OCI-LY7 (cell line): ENCODE results near the gene TBC1D7. TPM values are rescaled to one million over a fixed set of nuclear protein-coding genes. Genes with fewer than 3 reads are reported as not detected.

Experiments used
- BruUV-seq: library from RNA; stranded (reverse); fragments of 400-500 nt; replicated peaks from 2 replicates; lab custom pipeline; 2021; lab: Mats Ljungman, UMichigan
- CTCF ChIA-PET: fragments of 300-600 bp; sonication (Branson Sonifier 250); formaldehyde crosslinking; loops from one replicate; lab custom pipeline; 2022; ENCODE audit warnings: antibody characterized with exemption; ENCODE audit not compliant: unreplicated experiment; lab: Charles Lee
- POLR2A ChIA-PET: fragments of 300-600 bp; sonication (Branson Sonifier 250); formaldehyde crosslinking; loops from one replicate; lab custom pipeline; 2022; ENCODE audit warnings: antibody characterized with exemption; lab: Charles Lee
- DNase-seq: peaks from one replicate; pipeline ENCODE4 v3.0.0-alpha.2; 2015; ENCODE audit warnings: low spot score
- H2AFZ ChIP-seq: fragments of 200-600 bp; sonication (generic), shearing (Covaris generic); 2 replicates; pipeline ENCODE4 v1.6.1; 2014; ENCODE audit warnings: mild to moderate bottlenecking, antibody characterized with exemption, low read length, moderate library complexity
- H3K27ac ChIP-seq: fragments of 200-600 bp; sonication (generic); 2 replicates; pipeline ENCODE4 v1.5.1; 2014; ENCODE audit warnings: mixed run types, low read depth, mild to moderate bottlenecking, moderate library complexity, low read length, inconsistent platforms; ENCODE audit not compliant: poor library complexity, severe bottlenecking
- H3K36me3 ChIP-seq: fragments of 200-600 bp; sonication (generic); 2 replicates; pipeline ENCODE4 v1.6.1; 2014; ENCODE audit warnings: mild to moderate bottlenecking, antibody characterized with exemption, low read length, moderate library complexity, mixed read lengths; ENCODE audit not compliant: insufficient read depth
- H3K4me1 ChIP-seq: fragments of 200-600 bp; sonication (generic); 2 replicates; pipeline ENCODE4 v1.5.1; 2014; ENCODE audit warnings: mild to moderate bottlenecking, low read length; ENCODE audit not compliant: insufficient read depth, poor library complexity, severe bottlenecking
- H3K4me2 ChIP-seq: fragments of 200-600 bp; sonication (generic); 2 replicates; pipeline ENCODE4 v1.6.1; 2014; ENCODE audit warnings: mild to moderate bottlenecking, low read length
- H3K4me3 ChIP-seq: fragments of 200-600 bp; sonication (generic); 2 replicates; pipeline ENCODE4 v1.5.1; 2014; ENCODE audit warnings: mild to moderate bottlenecking, low read depth, low read length; ENCODE audit not compliant: poor library complexity, severe bottlenecking
- H3K79me2 ChIP-seq: fragments of 200-600 bp; sonication (generic); 2 replicates; pipeline ENCODE4 v1.6.1; 2016; ENCODE audit warnings: low read depth, mild to moderate bottlenecking, low read length, moderate library complexity, mixed read lengths; ENCODE audit not compliant: insufficient read depth
- H3K9me2 ChIP-seq: fragments of 200-600 bp; sonication (generic); 2 replicates; pipeline ENCODE4 v1.6.1; 2016; ENCODE audit warnings: mild to moderate bottlenecking, low read length, mixed read lengths; ENCODE audit not compliant: insufficient read depth
- H3K9me3 ChIP-seq: fragments of 200-600 bp; sonication (generic); 2 replicates; pipeline ENCODE4 v1.6.1; 2014; ENCODE audit warnings: mild to moderate bottlenecking, mixed run types, low read length, mixed read lengths
- H4K20me1 ChIP-seq: fragments of 200-600 bp; sonication (generic); 2 replicates; pipeline ENCODE4 v1.6.1; 2014; ENCODE audit warnings: mild to moderate bottlenecking, antibody characterized with exemption, low read length, moderate library complexity, mixed read lengths; ENCODE audit not compliant: insufficient read depth
- CTCF ChIP-seq: fragments of 200-600 bp; sonication (generic); conservative IDR thresholded peaks from 2 replicates; pipeline ENCODE4 v1.5.1; 2014; ENCODE audit warnings: mild to moderate bottlenecking, antibody characterized with exemption, low read length, moderate library complexity, mixed read lengths
- EZH2phosphoT487 ChIP-seq: fragments of 200-600 bp; sonication (generic); IDR thresholded peaks from 2 replicates; pipeline ENCODE4 v1.6.1; 2018; ENCODE audit warnings: low read depth, borderline replicate concordance, mild to moderate bottlenecking, mixed run types, antibody characterized with exemption, low read length, moderate library complexity, mixed read lengths
- intact Hi-C: fragments of 100-400 bp; cut with micrococcal nuclease; formaldehyde crosslinking; loops from one replicate; pipeline ENCODE4 v1.10.0; 2022; ENCODE audit not compliant: unreplicated experiment
- total RNA-seq, 2 experiments: library from RNA; depleted of rRNA in 1 of 2; stranded (reverse); fragments of >200 nt in 1 of 2; shearing (Covaris generic) in 1 of 2; gene quantifications; 2 replicates each; pipeline ENCODE4 v1.2.3, GENCODE V29; 2014 to 2022

Gene TBC1D7
- total RNA-seq, 2 experiments from 2014 or later: 46.2 to 69.2 TPM

GRCh38 chr6:13303668-13304017 lies 24.7 kb downstream of the TBC1D7 start:
- TF ChIP-seq CTCF: no peak
- no peak for TF ChIP-seq EZH2phosphoT487
- peak; percentile 73 for DNase-seq
- H3K9me3 ChIP-seq: no peaks in the 10 kb centered on the region
- H3K27ac ChIP-seq: peak overlapping the region; percentile 65
- POLR2A ChIA-PET: interaction anchor here (0.5 to 4.9 kb wide), 13 partner anchors 8 to 224 kb away, joined by 3 to 43 read pairs (median 6); partner anchors contain the start of gene TBC1D7
- BruUV-seq: no TSS peak
- H3K36me3 ChIP-seq: peaks cover 60% of the 10 kb centered on the region
- CTCF ChIA-PET: interaction anchor here (0.6 to 2.1 kb wide), 2 partner anchors 27 to 740 kb away, joined by 3 to 5 read pairs; no protein-coding TSS in a partner anchor
- H3K4me1 ChIP-seq: peaks cover 69% of the 10 kb centered on the region
- H3K4me3 ChIP-seq: peak overlapping the region; percentile 14
- H2AFZ ChIP-seq: no peak overlapping the region
- H3K9me2 ChIP-seq: no peaks in the 10 kb centered on the region
- peak overlapping the region; percentile 58 for H3K4me2 ChIP-seq
- intact Hi-C loops: loop anchor here (2.0 kb wide), 1 partner anchor 23 kb away; no protein-coding TSS in a partner anchor
- 0 out of 2 replicates have a peak, but pooled peaks cover 9% of the 10 kb centered on the region for H4K20me1 ChIP-seq
- no peaks in the 10 kb centered on the region for H3K79me2 ChIP-seq

GRCh38 chr6:13302751-13303667 lies 25.3 kb downstream of the TBC1D7 start:
- Histone ChIP-seq H3K36me3 (peaks cover 53% of the 10 kb centered on the region), H3K9me2 (no peaks in the 10 kb centered on the region), H3K4me1 (peaks cover 75% of the 10 kb centered on the region), H4K20me1 (0 out of 2 replicates have a peak, but pooled peaks cover 9% of the 10 kb centered on the region), H3K4me2 (peak overlapping the region; percentile 58), H3K79me2 (no peaks in the 10 kb centered on the region), H3K27ac (peak overlapping the region; percentile 65), H2AFZ (no peak overlapping the region), H3K4me3 (peak overlapping the region; percentile 14), H3K9me3 (no peaks in the 10 kb centered on the region)
- intact Hi-C loops: no loop called here
- peak; percentile 33 for DNase-seq
- no TSS peak for BruUV-seq
- ChIA-PET CTCF (interaction anchor here (0.6 to 0.9 kb wide), 2 partner anchors 8 to 741 kb away, joined by 3 read pairs; no protein-coding TSS in a partner anchor), POLR2A (interaction anchor here (0.5 to 4.9 kb wide), 20 partner anchors 9 to 232 kb away, joined by 3 to 43 read pairs (median 4); partner anchors contain the start of gene TBC1D7)
- no peak for TF ChIP-seq CTCF
- no peak for TF ChIP-seq EZH2phosphoT487
